NOMO-1 treated with dmso at 0.1 percent for 144 hours (cell line): ENCODE data around the gene ATG5.
A peak's percentile ranks its signal among the peaks of the same experiment; 100 is the strongest.

Source experiments
- DNase-seq: peaks from one replicate; lab custom pipeline; 2025; ENCODE audit not compliant: unreplicated experiment; lab: John Stamatoyannopoulos, UW

The ATG5 gene

GRCh38 chr6:106325336-106326178, at the start of gene ATG5:
TSS of gene ATG5 (minus strand) at chr6:106325760. CDS start at chr6:106316208, 9,552 bp downstream.
- DNase-seq: peak; percentile 99

GRCh38 chr6:106373502-106374239, 48.1 kb upstream of the ATG5 start:
- no peak for DNase-seq

- DNase-seq: no peak
Observed at GRCh38 chr6:106372838-106373501, 47.4 kb upstream of the ATG5 start.

- DNase-seq: no peak
Observed at GRCh38 chr6:106370639-106371038, 45.1 kb upstream of the ATG5 start.

GRCh38 chr6:106369739-106370138, 44.2 kb upstream of the ATG5 start:
- DNase-seq: no peak

- no peak for DNase-seq
Observed at GRCh38 chr6:106363401-106364138, 38.0 kb upstream of the ATG5 start.

GRCh38 chr6:106360989-106361430, 35.5 kb upstream of the ATG5 start:
- no peak for DNase-seq

GRCh38 chr6:106360410-106360988, 34.9 kb upstream of the ATG5 start, which contains the start of gene CRYBG1:
TSS of gene CRYBG1 (plus strand) at chr6:106360717. CDS start at chr6:106360909, 192 bp downstream.
- peak; percentile 26 for DNase-seq

- DNase-seq: no peak
Observed at GRCh38 chr6:106359959-106360409, 34.4 kb upstream of the ATG5 start.

GRCh38 chr6:106356378-106356777, 30.8 kb upstream of the ATG5 start:
- DNase-seq: no peak

- DNase-seq: no peak
Observed at GRCh38 chr6:106347219-106347618, 21.7 kb upstream of the ATG5 start.

- peak; percentile 41 for DNase-seq
Observed at GRCh38 chr6:106339334-106340029, 13.9 kb upstream of the ATG5 start.

GRCh38 chr6:106334646-106335448, 9.3 kb upstream of the ATG5 start:
- no peak for DNase-seq

- no peak for DNase-seq
Observed at GRCh38 chr6:106324726-106325335, 729 bp downstream of the ATG5 start.

- no peak for DNase-seq
Observed at GRCh38 chr6:106321940-106322339, 3.6 kb downstream of the ATG5 start.

GRCh38 chr6:106318851-106319250, 6.7 kb downstream of the ATG5 start:
- no peak for DNase-seq

- DNase-seq: no peak
Observed at GRCh38 chr6:106318061-106318460, 7.5 kb downstream of the ATG5 start.

GRCh38 chr6:106316375-106316766, 9.2 kb downstream of the ATG5 start:
- no peak for DNase-seq
